OCI-LY7 (cell line): ENCODE data around the gene NAPA. TPM values are rescaled to one million over a fixed set of nuclear protein-coding genes. Genes with fewer than 3 reads are reported as not detected.

Source experiments
- BruUV-seq: library from RNA; stranded (reverse); fragments of 400-500 nt; replicated peaks from 2 replicates; lab custom pipeline; 2021; lab: Mats Ljungman, UMichigan
- CTCF ChIA-PET: fragments of 300-600 bp; sonication (Branson Sonifier 250); formaldehyde crosslinking; loops from one replicate; lab custom pipeline; 2022; ENCODE audit warnings: antibody characterized with exemption; ENCODE audit not compliant: unreplicated experiment; lab: Charles Lee
- POLR2A ChIA-PET: fragments of 300-600 bp; sonication (Branson Sonifier 250); formaldehyde crosslinking; loops from one replicate; lab custom pipeline; 2022; ENCODE audit warnings: antibody characterized with exemption; lab: Charles Lee
- DNase-seq: peaks from one replicate; pipeline ENCODE4 v3.0.0-alpha.2; 2015; ENCODE audit warnings: low spot score
- H2AFZ ChIP-seq: fragments of 200-600 bp; sonication (generic), shearing (Covaris generic); 2 replicates; pipeline ENCODE4 v1.6.1; 2014; ENCODE audit warnings: mild to moderate bottlenecking, antibody characterized with exemption, low read length, moderate library complexity
- H3K27ac ChIP-seq: fragments of 200-600 bp; sonication (generic); 2 replicates; pipeline ENCODE4 v1.5.1; 2014; ENCODE audit warnings: mixed run types, low read depth, mild to moderate bottlenecking, moderate library complexity, low read length, inconsistent platforms; ENCODE audit not compliant: poor library complexity, severe bottlenecking
- H3K36me3 ChIP-seq: fragments of 200-600 bp; sonication (generic); 2 replicates; pipeline ENCODE4 v1.6.1; 2014; ENCODE audit warnings: mild to moderate bottlenecking, antibody characterized with exemption, low read length, moderate library complexity, mixed read lengths; ENCODE audit not compliant: insufficient read depth
- H3K4me1 ChIP-seq: fragments of 200-600 bp; sonication (generic); 2 replicates; pipeline ENCODE4 v1.5.1; 2014; ENCODE audit warnings: mild to moderate bottlenecking, low read length; ENCODE audit not compliant: insufficient read depth, poor library complexity, severe bottlenecking
- H3K4me2 ChIP-seq: fragments of 200-600 bp; sonication (generic); 2 replicates; pipeline ENCODE4 v1.6.1; 2014; ENCODE audit warnings: mild to moderate bottlenecking, low read length
- H3K4me3 ChIP-seq: fragments of 200-600 bp; sonication (generic); 2 replicates; pipeline ENCODE4 v1.5.1; 2014; ENCODE audit warnings: mild to moderate bottlenecking, low read depth, low read length; ENCODE audit not compliant: poor library complexity, severe bottlenecking
- H3K79me2 ChIP-seq: fragments of 200-600 bp; sonication (generic); 2 replicates; pipeline ENCODE4 v1.6.1; 2016; ENCODE audit warnings: low read depth, mild to moderate bottlenecking, low read length, moderate library complexity, mixed read lengths; ENCODE audit not compliant: insufficient read depth
- H3K9me2 ChIP-seq: fragments of 200-600 bp; sonication (generic); 2 replicates; pipeline ENCODE4 v1.6.1; 2016; ENCODE audit warnings: mild to moderate bottlenecking, low read length, mixed read lengths; ENCODE audit not compliant: insufficient read depth
- H3K9me3 ChIP-seq: fragments of 200-600 bp; sonication (generic); 2 replicates; pipeline ENCODE4 v1.6.1; 2014; ENCODE audit warnings: mild to moderate bottlenecking, mixed run types, low read length, mixed read lengths
- H4K20me1 ChIP-seq: fragments of 200-600 bp; sonication (generic); 2 replicates; pipeline ENCODE4 v1.6.1; 2014; ENCODE audit warnings: mild to moderate bottlenecking, antibody characterized with exemption, low read length, moderate library complexity, mixed read lengths; ENCODE audit not compliant: insufficient read depth
- CTCF ChIP-seq: fragments of 200-600 bp; sonication (generic); conservative IDR thresholded peaks from 2 replicates; pipeline ENCODE4 v1.5.1; 2014; ENCODE audit warnings: mild to moderate bottlenecking, antibody characterized with exemption, low read length, moderate library complexity, mixed read lengths
- EZH2phosphoT487 ChIP-seq: fragments of 200-600 bp; sonication (generic); IDR thresholded peaks from 2 replicates; pipeline ENCODE4 v1.6.1; 2018; ENCODE audit warnings: low read depth, borderline replicate concordance, mild to moderate bottlenecking, mixed run types, antibody characterized with exemption, low read length, moderate library complexity, mixed read lengths
- intact Hi-C: fragments of 100-400 bp; cut with micrococcal nuclease; formaldehyde crosslinking; loops from one replicate; pipeline ENCODE4 v1.10.0; 2022; ENCODE audit not compliant: unreplicated experiment
- total RNA-seq, 2 experiments: library from RNA; depleted of rRNA in 1 of 2; stranded (reverse); fragments of >200 nt in 1 of 2; shearing (Covaris generic) in 1 of 2; gene quantifications; 2 replicates each; pipeline ENCODE4 v1.2.3, GENCODE V29; 2014 to 2022

Gene NAPA
- total RNA-seq, 2 experiments from 2014 or later, result 56.5 to 71.4 TPM

- Histone ChIP-seq H3K9me2 (no peaks in the 10 kb centered on the region), H3K4me2 (peak overlapping the region; percentile 99), H3K27ac (no peak overlapping the region), H3K9me3 (no peaks in the 10 kb centered on the region), H3K4me3 (peak overlapping the region; percentile 82), H3K4me1 (peaks cover 55% of the 10 kb centered on the region), H3K36me3 (no peaks in the 10 kb centered on the region; the same call in 1 of the 2 replicates), H3K79me2 (peaks cover 53% of the 10 kb centered on the region), H4K20me1 (no peaks in the 10 kb centered on the region), H2AFZ (no peak overlapping the region)
- no peak for DNase-seq
- BruUV-seq, result no TSS peak
- TF ChIP-seq EZH2phosphoT487 (no peak), CTCF (no peak)
- CTCF ChIA-PET, result no interaction called here
- POLR2A ChIA-PET, result no interaction called here
- intact Hi-C loops, result no loop called here
Measured at GRCh38 chr19:47512948-47513319, 1.9 kb downstream of the NAPA start.

DNA sequence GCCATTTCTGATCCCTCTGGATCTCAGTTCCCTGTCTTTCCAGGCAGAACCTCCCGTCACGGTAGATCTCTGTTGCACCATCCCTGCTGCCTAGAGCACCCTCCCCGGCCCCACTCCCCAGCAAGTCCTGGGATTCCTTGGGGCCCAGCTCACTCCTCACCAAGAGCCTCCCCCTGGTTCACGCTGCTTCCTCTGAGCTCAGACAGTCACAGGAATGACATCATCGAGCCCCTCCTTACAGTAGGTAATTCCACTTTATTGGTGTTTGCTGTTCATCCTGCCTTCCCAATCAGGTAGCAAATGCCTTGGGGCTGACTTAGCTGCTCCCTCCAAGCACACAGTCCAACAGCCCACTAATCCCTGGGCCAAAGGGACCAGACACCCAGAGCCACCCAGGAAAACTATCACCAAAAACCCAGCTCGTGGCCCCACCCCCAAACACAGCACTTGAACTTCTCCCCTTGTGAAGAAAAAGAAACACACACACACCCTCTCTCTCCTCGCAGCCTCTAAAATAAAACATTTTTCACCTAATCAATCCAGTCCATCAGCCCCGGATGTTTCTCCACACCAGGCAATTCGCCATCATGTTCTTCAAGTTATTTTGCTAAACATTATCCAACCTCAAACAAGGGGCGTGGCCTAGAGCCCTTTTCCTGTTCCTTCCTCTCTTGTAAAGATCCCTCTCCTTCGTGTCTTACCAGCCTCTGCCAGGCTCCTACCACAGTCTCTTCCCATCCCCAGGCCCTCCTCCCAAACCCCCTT, 2.5 kb downstream of the NAPA start:
- H3K4me2 ChIP-seq, result peak overlapping the region; percentile 99
- BruUV-seq, result no TSS peak
- DNase-seq, result no peak
- intact Hi-C loops, result no loop called here
- peaks cover 53% of the 10 kb centered on the region for H3K79me2 ChIP-seq
- peak overlapping the region; percentile 82 for H3K4me3 ChIP-seq
- ChIA-PET POLR2A (interaction anchor here (0.6 to 1.3 kb wide), 2 partner anchors 24 to 36 kb away, joined by 3 to 4 read pairs; no protein-coding TSS in a partner anchor), CTCF (no interaction called here)
- TF ChIP-seq EZH2phosphoT487 (no peak), CTCF (no peak)
- H3K9me3 ChIP-seq, result no peaks in the 10 kb centered on the region
- H3K9me2 ChIP-seq, result no peaks in the 10 kb centered on the region
- H3K4me1 ChIP-seq, result peaks cover 49% of the 10 kb centered on the region
- H3K36me3 ChIP-seq, result no peaks in the 10 kb centered on the region; the same call in 1 of the 2 replicates
- H2AFZ ChIP-seq, result no peak overlapping the region
- H4K20me1 ChIP-seq, result no peaks in the 10 kb centered on the region
- no peak overlapping the region for H3K27ac ChIP-seq

- no peak overlapping the region for H3K4me2 ChIP-seq
- no TSS peak for BruUV-seq
- no peak overlapping the region for H3K27ac ChIP-seq
- TF ChIP-seq EZH2phosphoT487, result no peak
- no peak for TF ChIP-seq CTCF
- H3K9me2 ChIP-seq, result no peaks in the 10 kb centered on the region
- H3K4me1 ChIP-seq, result peaks cover 42% of the 10 kb centered on the region
- no peak overlapping the region for H2AFZ ChIP-seq
- CTCF ChIA-PET, result no interaction called here
- DNase-seq, result no peak
- H3K36me3 ChIP-seq, result no peaks in the 10 kb centered on the region; the same call in 1 of the 2 replicates
- intact Hi-C loops, result no loop called here
- peaks cover 53% of the 10 kb centered on the region for H3K79me2 ChIP-seq
- H4K20me1 ChIP-seq, result no peaks in the 10 kb centered on the region
- POLR2A ChIA-PET, result interaction anchor here (0.6 to 1.3 kb wide), 2 partner anchors 24 to 37 kb away, joined by 3 to 4 read pairs; no protein-coding TSS in a partner anchor
- no peaks in the 10 kb centered on the region for H3K9me3 ChIP-seq
- no peak overlapping the region for H3K4me3 ChIP-seq
Measured at GRCh38 chr19:47511681-47512080, 3.2 kb downstream of the NAPA start.
